ENCODE data around the gene PPP1R12C.

PPP1R12C gene

DNA sequence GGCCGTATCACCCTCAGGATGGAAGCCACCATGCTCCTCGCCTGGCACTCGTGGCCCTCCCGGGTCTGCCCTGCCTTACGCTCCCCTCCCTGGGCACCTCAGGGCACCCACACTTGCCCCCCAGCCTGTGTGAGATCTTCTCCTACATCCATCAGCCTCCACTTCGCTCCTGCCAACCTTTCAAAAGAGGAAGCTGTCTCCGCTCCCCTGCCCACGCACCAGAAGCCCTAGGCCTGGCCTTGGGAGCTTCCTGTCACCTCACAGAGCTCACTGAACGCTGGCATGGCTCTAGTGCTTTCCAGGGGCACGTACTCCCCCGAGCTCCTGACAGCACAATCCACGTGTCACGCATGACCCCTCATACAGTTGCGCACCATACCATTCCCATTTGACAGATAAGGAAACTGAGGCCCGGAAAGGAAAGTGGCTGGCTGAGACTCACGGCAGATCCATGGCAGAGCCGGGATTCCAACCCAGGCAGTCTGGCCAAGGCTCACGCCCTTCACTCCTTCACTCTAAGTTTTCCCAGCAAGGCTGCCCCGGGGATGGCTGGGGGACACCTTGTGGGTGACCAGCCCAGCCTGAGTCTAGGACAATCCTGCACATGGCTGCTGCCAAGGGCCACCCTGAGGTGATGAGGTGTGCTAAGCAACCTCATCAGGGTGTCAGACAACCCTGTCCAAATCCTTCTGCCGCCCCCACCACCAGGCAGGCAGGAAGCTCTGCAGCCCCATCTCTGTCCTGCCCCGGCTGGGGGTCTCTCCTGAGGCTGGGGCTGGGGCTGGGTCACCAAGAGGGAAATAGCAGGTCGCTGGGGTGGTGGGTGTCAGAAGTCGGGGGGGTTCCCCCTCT lies 19.3 kb downstream of the PPP1R12C start:
- Histone ChIP-seq H3K4me3 (ENCODE audit: insufficient read depth, low read depth, low read length, poor library complexity, severe bottlenecking) (no peak overlapping the region), H3K4me1 (ENCODE audit: control insufficient read depth, insufficient read depth, low read length, poor library complexity, severe bottlenecking) (no peaks in the 10 kb centered on the region), H3K27ac (ENCODE audit: insufficient read depth, low read length, poor library complexity, severe bottlenecking) (no peak overlapping the region), H3K27me3 (replicated peaks; ENCODE audit: control insufficient read depth, insufficient read depth, low read length, poor library complexity, severe bottlenecking) (no peaks in the 10 kb centered on the region), H3K9me3 (ENCODE audit: control insufficient read depth, low read length) (no peaks in the 10 kb centered on the region), H3K36me3 (ENCODE audit: control insufficient read depth, insufficient read depth, low read length) (peaks cover 39% of the 10 kb centered on the region)
- no peak for DNase-seq

DNA sequence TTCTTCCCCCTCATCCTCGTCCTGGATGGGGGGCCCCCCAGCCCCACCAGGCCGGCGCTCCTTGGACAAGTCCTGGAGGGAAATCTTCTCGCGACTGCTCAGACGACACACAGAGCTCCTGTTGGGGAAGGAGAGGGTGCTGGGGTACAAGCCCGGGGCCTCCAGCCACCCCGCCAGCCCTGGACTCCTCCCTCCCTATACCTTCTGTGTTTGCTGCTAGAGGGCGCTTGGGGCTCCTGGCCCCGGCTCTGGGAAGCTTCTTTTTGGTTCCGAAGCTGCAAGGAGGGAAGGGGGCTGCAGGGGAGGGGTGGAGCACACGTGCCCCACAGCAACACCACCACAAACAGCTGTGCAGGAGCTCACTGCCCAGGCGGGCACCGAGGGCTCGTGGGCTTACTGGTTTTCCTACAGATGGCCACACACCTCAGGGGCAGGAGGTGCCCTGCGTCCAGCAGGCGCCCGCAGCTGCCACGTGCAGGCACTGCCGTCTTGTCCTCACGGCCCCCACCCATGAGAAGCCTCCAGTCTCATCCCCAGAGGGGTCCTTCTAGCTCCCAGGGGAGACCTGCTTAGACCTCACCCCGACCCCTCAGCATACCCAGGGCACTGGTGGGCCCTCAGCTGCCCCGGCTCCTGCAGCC lies 21.3 kb downstream of the PPP1R12C start:
- Histone ChIP-seq H3K27me3 (replicated peaks; ENCODE audit: control insufficient read depth, insufficient read depth, low read length, poor library complexity, severe bottlenecking) (no peaks in the 10 kb centered on the region), H3K27ac (ENCODE audit: insufficient read depth, low read length, poor library complexity, severe bottlenecking) (no peak overlapping the region), H3K36me3 (ENCODE audit: control insufficient read depth, insufficient read depth, low read length) (peaks cover 43% of the 10 kb centered on the region), H3K4me1 (ENCODE audit: control insufficient read depth, insufficient read depth, low read length, poor library complexity, severe bottlenecking) (no peaks in the 10 kb centered on the region), H3K4me3 (ENCODE audit: insufficient read depth, low read depth, low read length, poor library complexity, severe bottlenecking) (no peak overlapping the region), H3K9me3 (ENCODE audit: control insufficient read depth, low read length) (no peaks in the 10 kb centered on the region)
- DNase-seq, result no peak

DNA sequence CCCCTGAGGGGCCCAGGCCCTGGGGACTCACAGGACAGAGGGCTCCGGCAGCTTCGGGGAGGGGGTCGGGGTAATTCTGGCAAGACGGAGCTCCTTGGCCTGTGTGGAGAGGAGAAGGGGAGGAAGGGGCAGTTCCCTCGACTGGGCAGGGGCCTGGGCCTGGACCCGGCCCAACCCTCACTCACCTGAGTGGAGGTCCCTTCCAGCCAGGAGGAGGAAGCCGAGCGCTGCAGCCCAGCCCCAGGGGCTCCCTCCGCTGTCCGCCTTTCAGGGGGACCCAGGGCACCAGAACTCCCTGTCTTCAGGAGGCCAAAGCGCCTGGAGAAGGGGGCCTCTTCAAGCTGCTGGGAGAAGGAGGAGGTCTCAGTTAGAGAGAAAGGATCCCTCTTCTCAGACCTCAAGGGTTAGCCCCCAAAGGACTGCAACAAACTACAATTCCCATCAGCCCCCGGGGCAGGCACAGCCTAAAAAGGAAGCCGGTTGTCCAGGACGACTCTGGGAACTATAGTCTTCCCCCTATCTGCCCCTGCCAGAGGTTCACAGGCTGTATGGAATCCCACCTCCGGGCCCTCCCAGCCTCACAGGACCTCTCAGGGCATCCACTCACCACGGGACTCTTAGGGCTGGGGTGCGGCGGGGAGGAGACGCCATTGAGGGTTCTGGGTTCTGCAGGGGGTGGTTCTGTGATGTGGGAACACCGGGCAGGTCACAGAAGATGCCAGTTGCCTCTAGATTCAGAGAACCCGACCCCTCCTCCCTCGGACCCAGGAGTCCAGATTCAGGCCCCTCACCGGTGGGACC lies 22.0 kb downstream of the PPP1R12C start:
- Histone ChIP-seq H3K9me3 (ENCODE audit: control insufficient read depth, low read length) (no peaks in the 10 kb centered on the region), H3K27me3 (replicated peaks; ENCODE audit: control insufficient read depth, insufficient read depth, low read length, poor library complexity, severe bottlenecking) (no peaks in the 10 kb centered on the region), H3K36me3 (ENCODE audit: control insufficient read depth, insufficient read depth, low read length) (peaks cover 48% of the 10 kb centered on the region), H3K4me1 (ENCODE audit: control insufficient read depth, insufficient read depth, low read length, poor library complexity, severe bottlenecking) (no peaks in the 10 kb centered on the region), H3K27ac (ENCODE audit: insufficient read depth, low read length, poor library complexity, severe bottlenecking) (no peak overlapping the region), H3K4me3 (ENCODE audit: insufficient read depth, low read depth, low read length, poor library complexity, severe bottlenecking) (no peak overlapping the region)
- DNase-seq, result no peak

DNA sequence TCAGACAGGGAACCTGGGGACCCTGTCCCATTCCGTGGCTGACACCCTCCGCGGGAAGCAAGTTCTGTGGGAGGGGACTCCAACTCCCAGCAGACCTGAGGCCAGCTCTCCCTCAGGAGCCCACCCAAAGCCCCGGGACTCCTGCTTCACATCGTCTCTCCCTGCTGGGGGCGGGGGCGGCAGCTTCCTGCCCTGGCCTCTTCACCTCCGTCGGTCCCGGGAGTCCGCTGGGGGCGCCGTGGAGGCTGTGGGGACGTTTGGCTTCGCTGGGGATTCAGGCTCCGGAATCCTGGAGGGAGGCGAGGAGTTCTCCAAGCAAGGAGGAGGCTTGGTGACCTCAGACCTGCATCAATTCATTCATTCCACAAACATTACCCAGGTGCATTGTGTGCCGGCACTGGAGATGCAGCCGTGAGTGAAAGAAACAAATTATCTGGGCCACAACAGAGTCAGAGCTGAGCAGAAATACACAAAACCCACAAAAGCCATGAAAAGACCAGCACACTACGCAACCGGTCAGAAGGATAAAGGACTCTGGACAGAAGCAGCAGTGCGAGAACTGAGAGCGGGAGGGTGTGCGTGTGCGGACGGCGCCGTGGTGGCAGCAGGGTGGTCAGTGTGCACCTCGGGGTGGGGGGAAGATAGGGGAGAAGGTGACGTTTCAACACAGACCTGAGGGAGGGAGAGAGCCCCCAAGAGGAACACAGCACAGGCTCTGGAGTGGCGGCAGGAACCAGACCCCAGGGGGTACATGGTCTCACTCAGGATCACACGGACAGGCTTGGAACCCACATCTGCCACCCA lies 22.8 kb downstream of the PPP1R12C start:
- H3K4me1 ChIP-seq (ENCODE audit: control insufficient read depth, insufficient read depth, low read length, poor library complexity, severe bottlenecking), result no peaks in the 10 kb centered on the region
- H3K36me3 ChIP-seq (ENCODE audit: control insufficient read depth, insufficient read depth, low read length), result peaks cover 48% of the 10 kb centered on the region
- no peaks in the 10 kb centered on the region for H3K27me3 ChIP-seq (replicated peaks; ENCODE audit: control insufficient read depth, insufficient read depth, low read length, poor library complexity, severe bottlenecking)
- no peak overlapping the region for H3K27ac ChIP-seq (ENCODE audit: insufficient read depth, low read length, poor library complexity, severe bottlenecking)
- DNase-seq, result no peak
- no peak overlapping the region for H3K4me3 ChIP-seq (ENCODE audit: insufficient read depth, low read depth, low read length, poor library complexity, severe bottlenecking)
- H3K9me3 ChIP-seq (ENCODE audit: control insufficient read depth, low read length), result no peaks in the 10 kb centered on the region

DNA sequence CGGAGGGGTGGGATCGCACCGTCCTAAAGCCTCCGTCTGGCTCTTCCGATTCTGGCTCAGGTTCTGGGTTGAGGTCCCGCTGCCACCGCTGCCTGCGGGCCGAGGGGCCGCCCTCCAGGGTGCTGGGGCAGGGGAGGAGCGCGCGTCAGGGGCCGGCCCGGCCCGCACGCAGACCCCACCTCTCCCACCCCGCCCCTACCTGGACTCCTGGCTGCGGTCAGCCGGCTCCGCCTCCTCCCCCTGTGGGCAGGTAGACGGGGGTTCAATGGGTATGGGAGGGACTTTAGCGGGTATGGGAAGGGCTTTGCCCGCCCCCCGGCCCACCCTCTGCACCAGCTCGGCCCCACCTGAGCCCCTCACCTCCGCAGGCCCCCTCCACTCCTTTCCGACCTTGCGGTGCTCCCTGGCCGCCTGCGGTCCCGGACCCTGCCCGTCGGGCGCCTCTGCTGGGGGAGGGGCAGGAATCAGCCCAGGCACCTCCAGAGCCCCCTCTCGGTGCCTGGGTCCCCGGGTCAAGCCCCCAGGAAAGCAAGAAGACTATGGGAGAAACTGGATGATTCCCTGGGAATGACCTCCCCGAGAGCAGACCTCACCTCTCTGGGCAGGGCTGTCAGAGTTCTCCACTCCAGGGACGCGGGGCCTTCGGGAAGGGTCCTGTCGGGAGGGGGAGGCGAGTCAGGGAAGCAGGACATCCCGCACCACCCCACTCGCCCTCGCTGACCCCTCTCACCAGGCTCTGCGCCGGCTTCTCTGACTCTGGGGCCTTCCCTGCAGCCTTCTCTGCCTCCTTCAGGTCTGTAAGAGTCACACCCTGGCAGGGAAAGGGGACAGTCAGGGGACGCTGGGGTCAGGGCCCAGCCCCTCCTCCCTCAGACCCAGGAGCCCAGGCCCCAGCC lies 24.8 kb downstream of the PPP1R12C start:
- H3K36me3 ChIP-seq (ENCODE audit: control insufficient read depth, insufficient read depth, low read length), result peaks cover 38% of the 10 kb centered on the region
- H3K9me3 ChIP-seq (ENCODE audit: control insufficient read depth, low read length), result no peaks in the 10 kb centered on the region
- DNase-seq, result no peak
- H3K27ac ChIP-seq (ENCODE audit: insufficient read depth, low read length, poor library complexity, severe bottlenecking), result no peak overlapping the region
- H3K4me1 ChIP-seq (ENCODE audit: control insufficient read depth, insufficient read depth, low read length, poor library complexity, severe bottlenecking), result peaks cover 5% of the 10 kb centered on the region
- H3K4me3 ChIP-seq (ENCODE audit: insufficient read depth, low read depth, low read length, poor library complexity, severe bottlenecking), result no peak overlapping the region
- H3K27me3 ChIP-seq (replicated peaks; ENCODE audit: control insufficient read depth, insufficient read depth, low read length, poor library complexity, severe bottlenecking), result peaks cover 8% of the 10 kb centered on the region

DNA sequence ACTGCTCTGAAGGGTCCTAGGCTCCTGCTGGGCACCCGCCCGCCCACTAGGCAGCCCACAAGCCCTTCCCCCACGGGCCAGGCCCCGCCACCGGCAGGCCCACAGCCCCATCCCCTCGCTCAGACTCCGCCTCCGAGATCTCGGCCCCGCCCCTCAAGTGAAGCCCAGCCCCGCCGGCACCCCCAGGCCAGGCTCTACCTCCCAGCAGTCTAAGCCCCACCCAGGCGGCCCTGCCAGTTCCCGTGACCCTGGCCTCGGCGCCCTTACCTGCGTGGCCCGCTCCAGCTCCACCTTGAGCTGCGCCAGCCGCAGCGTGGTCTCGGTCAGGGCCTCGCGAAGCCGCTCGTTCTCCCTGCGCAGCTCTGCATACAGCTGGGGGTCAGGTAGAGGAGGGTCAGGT lies 25.5 kb downstream of the PPP1R12C start:
- H3K36me3 ChIP-seq (ENCODE audit: control insufficient read depth, insufficient read depth, low read length), result peaks cover 38% of the 10 kb centered on the region
- no peak overlapping the region for H3K4me3 ChIP-seq (ENCODE audit: insufficient read depth, low read depth, low read length, poor library complexity, severe bottlenecking)
- peaks cover 15% of the 10 kb centered on the region for H3K27me3 ChIP-seq (replicated peaks; ENCODE audit: control insufficient read depth, insufficient read depth, low read length, poor library complexity, severe bottlenecking)
- H3K4me1 ChIP-seq (ENCODE audit: control insufficient read depth, insufficient read depth, low read length, poor library complexity, severe bottlenecking), result peaks cover 13% of the 10 kb centered on the region
- no peaks in the 10 kb centered on the region for H3K9me3 ChIP-seq (ENCODE audit: control insufficient read depth, low read length)
- DNase-seq, result no peak
- H3K27ac ChIP-seq (ENCODE audit: insufficient read depth, low read length, poor library complexity, severe bottlenecking), result no peak overlapping the region

DNA sequence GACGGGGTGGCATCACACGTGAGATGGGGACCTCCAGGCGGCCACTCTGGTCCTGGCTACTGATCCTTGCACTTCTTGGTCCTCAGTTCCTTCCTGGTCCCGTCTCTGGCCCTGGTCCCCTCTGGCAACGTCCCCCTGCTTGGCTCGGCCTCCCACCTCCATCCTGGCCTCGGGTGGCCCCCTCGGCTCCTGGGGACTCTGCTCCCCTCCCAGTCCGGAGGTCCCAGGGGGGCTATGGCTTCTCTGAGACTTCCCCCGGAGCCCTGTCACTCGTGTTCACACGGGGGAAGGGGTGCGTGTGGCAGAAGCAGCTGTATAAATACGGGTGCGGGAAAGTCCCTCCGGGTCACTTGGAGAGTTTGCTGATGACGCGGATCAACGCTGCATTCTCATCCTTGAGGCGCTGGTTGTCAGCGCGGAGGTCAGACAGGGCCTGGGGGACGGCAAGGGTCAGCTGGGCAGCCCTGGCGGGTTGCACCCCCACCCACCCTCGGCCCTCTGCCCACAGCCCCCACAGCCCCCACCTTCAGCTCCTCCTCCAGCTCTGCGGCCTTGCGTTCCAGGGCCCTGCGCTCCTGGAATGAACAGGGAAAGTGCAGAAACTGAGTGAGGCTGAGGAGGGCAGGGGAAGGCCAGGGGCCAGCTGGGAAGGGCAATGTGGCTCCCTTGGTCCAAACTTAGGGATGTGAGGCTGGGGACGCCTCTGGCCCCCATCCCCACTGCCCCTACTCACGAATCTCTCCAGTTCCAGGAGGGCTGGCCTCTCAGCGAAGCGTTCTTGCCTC lies 26.1 kb downstream of the PPP1R12C start:
- DNase-seq, result no peak
- no peak overlapping the region for H3K27ac ChIP-seq (ENCODE audit: insufficient read depth, low read length, poor library complexity, severe bottlenecking)
- H3K4me1 ChIP-seq (ENCODE audit: control insufficient read depth, insufficient read depth, low read length, poor library complexity, severe bottlenecking), result peaks cover 19% of the 10 kb centered on the region
- H3K9me3 ChIP-seq (ENCODE audit: control insufficient read depth, low read length), result no peaks in the 10 kb centered on the region
- no peak overlapping the region for H3K4me3 ChIP-seq (ENCODE audit: insufficient read depth, low read depth, low read length, poor library complexity, severe bottlenecking)
- peaks cover 19% of the 10 kb centered on the region for H3K27me3 ChIP-seq (replicated peaks; ENCODE audit: control insufficient read depth, insufficient read depth, low read length, poor library complexity, severe bottlenecking)
- peaks cover 38% of the 10 kb centered on the region for H3K36me3 ChIP-seq (ENCODE audit: control insufficient read depth, insufficient read depth, low read length)

DNA sequence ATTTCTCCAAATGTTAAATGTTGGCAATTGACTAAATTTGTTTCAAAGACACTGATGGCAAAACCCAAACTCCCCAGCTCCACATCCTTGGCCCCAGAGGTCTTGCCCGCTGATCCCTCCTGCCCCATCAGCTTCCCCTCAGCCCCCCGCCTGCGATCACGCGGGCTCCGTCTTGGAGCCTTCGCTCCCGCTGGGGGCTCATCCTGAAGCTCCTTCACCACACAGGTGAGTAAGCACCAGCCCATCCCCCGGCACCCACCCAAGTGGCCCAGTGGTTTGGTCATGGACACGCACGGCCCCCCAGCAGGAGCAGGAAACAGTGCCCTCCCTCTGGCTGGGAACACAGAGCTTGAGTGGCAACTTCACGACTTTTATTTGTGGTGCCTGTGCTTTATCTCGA lies 26.9 kb downstream of the PPP1R12C start:
- no peak overlapping the region for H3K27ac ChIP-seq (ENCODE audit: insufficient read depth, low read length, poor library complexity, severe bottlenecking)
- H3K4me1 ChIP-seq (ENCODE audit: control insufficient read depth, insufficient read depth, low read length, poor library complexity, severe bottlenecking), result peaks cover 19% of the 10 kb centered on the region
- no peaks in the 10 kb centered on the region for H3K9me3 ChIP-seq (ENCODE audit: control insufficient read depth, low read length)
- H3K27me3 ChIP-seq (replicated peaks; ENCODE audit: control insufficient read depth, insufficient read depth, low read length, poor library complexity, severe bottlenecking), result peaks cover 22% of the 10 kb centered on the region
- no peak overlapping the region for H3K4me3 ChIP-seq (ENCODE audit: insufficient read depth, low read depth, low read length, poor library complexity, severe bottlenecking)
- DNase-seq, result no peak
- H3K36me3 ChIP-seq (ENCODE audit: control insufficient read depth, insufficient read depth, low read length), result peaks cover 34% of the 10 kb centered on the region

Measured in effector memory CD4-positive, alpha-beta T cell (primary cell).